ENCODE data around the gene VAC14.
"Not testable (repeated sequence)": the region's sequence is repeated elsewhere in the genome, so short reads cannot be mapped to it uniquely, and the experiment has no call there.

Gene VAC14

GRCh38 chr16:70758786-70759185 lies 42.2 kb downstream of the VAC14 start:
- DNase-seq, result no peak

GRCh38 chr16:70757183-70757582 lies 43.8 kb downstream of the VAC14 start:
- DNase-seq, result no peak

DNA sequence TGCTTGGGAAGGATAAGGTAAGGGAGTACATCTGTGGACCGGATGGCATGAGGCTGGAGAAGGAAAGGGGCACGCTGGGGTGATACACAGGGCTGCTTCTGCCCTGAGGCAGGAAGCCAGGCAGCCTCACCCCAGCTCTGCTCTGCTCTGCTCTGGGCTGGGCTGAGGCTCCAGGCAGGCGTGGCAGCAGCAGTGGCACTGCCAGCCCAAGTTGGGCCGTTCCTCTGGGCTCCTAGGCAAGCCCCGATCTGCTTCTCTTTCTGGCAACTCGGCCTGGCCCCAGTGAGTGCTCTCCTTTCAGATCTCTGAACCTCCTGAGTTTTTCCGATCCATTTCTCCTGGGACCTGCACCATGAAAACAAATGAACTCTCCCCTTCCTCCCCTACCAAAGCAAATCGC lies 44.9 kb downstream of the VAC14 start:
- DNase-seq, result no peak

DNA sequence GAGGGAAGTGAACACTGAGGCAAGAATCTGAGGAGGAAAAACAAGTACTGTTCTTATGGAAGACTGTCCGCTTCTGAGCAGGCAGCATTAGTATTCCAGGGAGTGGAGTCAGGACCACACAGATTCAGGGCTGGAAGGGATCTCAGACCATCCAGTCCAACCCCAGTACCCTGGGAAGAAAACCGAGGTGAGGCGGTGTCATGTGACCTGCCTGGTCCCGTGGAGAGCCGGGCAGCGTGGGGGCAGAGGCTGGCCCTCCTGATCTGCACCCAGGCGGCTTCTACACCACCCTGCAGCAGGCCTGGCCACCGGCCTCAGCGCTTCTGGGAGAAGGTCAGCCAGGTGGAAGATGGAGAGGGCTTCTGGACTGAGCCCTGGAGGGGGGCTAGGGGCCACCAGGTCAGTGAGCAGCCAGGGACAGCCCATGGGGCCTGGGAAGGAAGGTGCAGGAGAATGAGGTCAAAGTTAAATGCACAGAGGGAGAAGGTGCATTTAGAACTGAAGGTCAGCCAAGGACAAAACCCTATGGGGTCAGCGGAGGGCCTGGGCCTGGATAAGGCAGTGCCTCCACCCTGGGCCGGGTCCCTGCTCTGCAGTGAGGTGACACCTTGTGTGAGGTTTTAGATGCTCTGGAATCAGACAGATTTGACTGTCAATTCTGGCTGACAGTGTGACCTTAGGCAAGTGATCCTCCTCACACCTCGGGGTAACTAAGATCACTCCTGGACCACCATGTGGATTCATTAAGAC lies 45.9 kb downstream of the VAC14 start:
- no peak for DNase-seq

GRCh38 chr16:70754371-70754770 lies 46.6 kb downstream of the VAC14 start:
- DNase-seq, result no peak

- no peak for DNase-seq
Measured at GRCh38 chr16:70753694-70754325, 47.1 kb downstream of the VAC14 start.

DNA sequence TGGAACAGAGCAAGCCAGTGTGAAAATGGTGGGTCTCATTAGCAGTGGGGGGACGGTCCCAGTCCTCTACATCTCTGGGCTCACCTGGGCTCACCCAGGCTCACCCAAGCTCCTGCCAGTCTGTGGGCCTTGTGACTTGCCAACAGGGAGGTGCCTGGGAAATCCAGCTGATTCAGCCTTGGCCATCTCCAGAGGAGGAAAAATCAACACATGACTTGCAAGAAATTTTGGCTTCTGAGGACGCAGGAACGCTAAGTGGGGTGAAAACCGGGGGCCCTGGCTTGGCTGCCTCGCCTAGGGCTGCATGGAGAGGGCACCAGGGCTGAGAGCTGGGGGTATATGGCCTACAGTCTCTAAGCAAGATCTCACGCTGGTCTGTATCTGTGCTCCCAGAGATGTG lies 47.7 kb downstream of the VAC14 start:
- DNase-seq, result no peak

DNA sequence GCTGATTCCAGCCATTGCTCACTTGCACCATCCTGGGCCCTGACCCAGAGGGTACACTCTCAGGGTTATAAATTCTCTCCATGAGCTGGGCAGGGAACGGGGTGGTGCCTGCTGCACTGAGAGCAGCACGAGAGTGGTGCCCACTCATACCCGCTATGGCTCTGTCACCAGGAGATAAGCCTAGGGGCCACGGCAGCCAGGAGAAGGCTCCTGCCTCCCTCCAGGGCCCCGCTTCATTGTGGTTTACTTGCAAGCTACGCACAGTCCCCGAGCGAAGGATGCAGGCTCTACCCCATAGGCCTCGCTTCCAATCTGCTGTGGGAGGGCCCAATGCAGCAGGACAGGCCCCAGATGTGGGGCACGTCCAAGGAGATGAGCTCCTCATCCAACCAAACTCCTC lies 48.5 kb downstream of the VAC14 start:
- DNase-seq, result no peak

- DNase-seq, result no peak
Measured at GRCh38 chr16:70751593-70751992, 49.4 kb downstream of the VAC14 start.

GRCh38 chr16:70750893-70751467 lies 50.0 kb downstream of the VAC14 start:
- DNase-seq, result peak; percentile 78

DNA sequence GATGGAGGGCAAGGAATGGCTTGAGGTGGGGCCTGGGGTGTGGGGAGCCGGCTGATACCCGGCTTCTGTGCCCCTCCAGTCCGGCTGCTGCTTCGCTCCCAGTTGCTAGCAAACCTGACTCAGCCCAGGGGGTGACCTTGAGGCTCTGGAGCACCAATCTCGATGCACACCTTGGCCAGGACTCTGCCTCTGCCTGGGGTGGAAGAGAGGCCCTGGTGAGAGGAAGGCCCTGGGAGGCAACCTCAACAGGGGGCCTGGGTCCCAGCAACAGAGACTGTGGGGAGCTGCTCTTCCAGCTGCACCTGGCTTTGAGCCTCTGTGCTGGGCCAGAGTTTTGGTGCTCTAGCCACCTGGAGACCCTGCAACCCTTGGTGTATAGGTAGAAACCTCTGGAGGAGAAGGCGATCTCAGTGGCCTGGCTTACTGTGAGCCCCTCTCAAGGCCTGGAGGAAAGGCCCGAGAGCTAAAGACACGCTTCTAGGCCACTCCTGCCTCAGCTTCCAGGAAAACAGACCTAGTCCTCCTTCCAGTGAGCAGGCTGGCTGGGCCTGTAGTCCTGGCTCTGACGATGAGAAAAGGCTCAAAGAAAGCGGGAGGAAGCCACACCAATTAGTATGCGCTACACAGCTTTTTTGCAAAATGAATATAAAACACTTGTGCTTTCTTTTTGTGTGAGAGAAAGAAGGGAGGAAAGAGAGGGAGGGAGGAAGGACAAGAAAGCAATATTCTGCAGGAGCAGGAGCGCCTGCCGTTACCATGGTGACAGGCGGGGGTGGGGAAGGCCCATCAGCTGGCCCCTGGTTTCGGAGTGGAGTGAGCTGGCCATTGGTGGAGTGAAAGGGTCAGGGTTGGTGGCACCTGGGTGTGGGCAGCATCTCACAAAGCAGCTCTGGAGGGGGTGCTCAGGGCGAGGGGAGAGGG lies 51.0 kb downstream of the VAC14 start:
- no peak for DNase-seq

GRCh38 chr16:70749006-70749678 lies 51.8 kb downstream of the VAC14 start:
- DNase-seq, result no peak

GRCh38 chr16:70747703-70748631 lies 53.0 kb downstream of the VAC14 start:
- no peak for DNase-seq

DNA sequence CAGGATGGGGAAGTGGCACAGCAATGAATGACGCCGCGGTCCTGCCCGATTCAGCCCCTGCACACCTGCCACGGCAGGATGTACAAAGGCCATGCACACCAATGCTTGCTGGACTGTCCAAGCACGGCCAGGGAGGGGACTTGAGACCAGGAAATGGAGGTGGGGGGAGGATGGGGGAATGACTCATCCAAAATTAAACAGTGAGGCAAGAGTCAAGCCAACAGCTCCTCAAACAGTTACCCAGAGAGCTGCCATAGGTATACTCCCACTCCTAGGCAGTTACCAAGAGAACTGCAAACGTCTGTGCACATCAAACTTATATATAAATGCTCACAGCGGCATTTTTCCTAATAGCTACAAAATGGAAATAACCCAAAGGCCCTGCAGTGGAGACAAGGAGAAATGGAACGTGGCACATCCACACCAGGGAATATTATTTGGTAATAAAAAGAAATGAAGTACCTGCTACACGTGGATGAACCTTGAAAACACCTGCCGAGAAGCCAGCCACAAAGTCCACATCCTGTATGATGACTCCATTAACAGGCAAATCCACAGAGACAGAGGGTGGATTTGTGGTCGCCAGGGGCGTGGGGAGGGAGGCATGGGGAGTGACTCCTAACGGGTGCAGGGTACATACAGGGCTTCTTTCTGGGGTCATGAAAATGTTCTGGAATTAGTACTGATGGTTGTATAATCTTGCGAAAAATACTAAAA lies 54.1 kb downstream of the VAC14 start:
- peak; percentile 60 for DNase-seq

GRCh38 chr16:70746040-70746707 lies 54.8 kb downstream of the VAC14 start:
- peak; percentile 68 for DNase-seq

DNA sequence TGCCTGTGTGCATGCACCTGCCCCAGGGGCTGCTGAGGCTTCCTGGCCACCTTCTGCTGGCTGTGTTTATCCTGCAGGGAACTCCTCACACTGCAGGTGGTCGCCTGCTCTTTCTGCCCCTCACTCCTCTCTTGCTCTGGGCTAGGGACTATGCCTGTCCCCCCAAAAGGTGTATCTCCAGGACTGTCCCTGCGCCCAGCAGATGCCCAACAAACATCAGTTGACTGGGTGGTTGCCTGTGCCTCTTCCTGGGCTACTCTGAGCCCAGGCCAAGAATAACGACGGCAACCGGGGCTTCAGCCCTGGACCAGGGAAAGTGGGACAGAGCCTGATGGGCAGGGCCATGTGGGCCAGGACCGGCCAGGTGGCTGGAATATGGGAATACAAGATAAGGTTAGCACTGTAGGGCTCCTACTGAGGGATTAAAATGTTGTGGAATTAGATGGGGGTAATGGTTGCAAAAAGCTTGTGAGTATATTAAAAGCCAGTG lies 55.4 kb downstream of the VAC14 start:
- no peak for DNase-seq

GRCh38 chr16:70744366-70744765 lies 56.6 kb downstream of the VAC14 start:
- no peak for DNase-seq

- no peak for DNase-seq
Measured at GRCh38 chr16:70743791-70744190, 57.2 kb downstream of the VAC14 start.

DNA sequence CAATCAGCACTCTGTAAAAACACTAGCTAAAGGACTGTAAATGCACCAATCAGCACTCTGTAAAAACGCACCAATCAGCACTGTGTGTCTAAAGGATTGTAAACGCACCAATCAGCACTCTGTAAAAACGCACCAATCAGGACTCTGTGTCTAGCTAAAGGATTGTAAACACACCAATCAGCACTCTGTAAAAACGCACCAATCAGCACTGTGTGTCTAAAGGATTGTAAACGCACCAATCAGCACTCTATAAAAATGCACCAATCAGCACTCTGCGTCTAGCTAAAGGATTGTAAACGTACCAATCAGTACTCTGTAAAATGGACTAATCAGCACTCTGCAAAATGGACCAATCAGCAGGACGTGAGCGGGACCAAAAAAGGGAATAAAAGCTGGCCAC lies 58.0 kb downstream of the VAC14 start:
- not testable (repeated sequence) for DNase-seq

DNA sequence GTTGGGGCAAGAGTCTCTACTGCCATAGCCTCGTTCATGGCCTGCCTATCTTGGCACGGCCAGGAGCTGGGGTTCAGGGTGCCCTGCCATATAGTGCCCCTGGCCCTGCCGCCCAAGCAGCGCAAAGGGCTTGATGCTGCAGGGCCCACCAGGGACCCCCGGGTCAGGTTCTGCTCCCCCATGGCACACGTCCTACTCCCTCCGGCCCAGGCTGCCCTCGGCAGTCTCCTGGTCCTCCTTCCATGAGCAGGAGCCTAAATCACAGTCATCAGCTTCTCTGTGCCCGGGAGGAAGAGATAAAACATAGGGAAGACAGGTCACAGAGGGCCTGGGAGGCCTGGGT lies 59.2 kb downstream of the VAC14 start:
- no peak for DNase-seq
